Measurements from ENCODE around the gene MAGEB6.
"Not testable (repeated sequence)": the region's sequence is repeated elsewhere in the genome, so short reads cannot be mapped to it uniquely, and the experiment has no call there.

The MAGEB6 gene, protein sequence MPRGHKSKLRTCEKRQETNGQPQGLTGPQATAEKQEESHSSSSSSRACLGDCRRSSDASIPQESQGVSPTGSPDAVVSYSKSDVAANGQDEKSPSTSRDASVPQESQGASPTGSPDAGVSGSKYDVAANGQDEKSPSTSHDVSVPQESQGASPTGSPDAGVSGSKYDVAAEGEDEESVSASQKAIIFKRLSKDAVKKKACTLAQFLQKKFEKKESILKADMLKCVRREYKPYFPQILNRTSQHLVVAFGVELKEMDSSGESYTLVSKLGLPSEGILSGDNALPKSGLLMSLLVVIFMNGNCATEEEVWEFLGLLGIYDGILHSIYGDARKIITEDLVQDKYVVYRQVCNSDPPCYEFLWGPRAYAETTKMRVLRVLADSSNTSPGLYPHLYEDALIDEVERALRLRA

DNA sequence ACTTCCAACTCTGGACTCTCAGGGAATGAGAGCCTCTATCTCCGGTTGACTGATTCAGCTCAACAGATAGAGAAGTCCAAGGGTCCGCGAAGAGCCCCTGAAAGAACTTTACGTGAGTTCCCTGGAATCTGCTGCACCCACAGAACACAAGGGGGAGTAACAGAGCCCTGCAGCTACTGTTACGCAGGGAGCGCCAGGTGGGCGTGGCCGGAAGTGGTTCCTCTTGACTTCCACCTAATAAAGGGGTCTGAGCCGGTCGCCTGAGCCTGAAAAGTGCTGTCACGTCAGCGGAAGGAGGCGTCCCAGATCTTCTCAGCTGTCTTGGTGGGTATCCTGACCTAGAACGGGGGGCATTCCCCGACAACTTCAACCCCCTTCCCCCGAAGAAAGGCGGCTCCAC is at the start of gene MAGEB6:
Gene MAGEB6, plus strand, starts transcription at position 237 of the 400 bp plus-strand sequence. CDS start 1,407 bp downstream, outside the sequence.
- no peak for DNase-seq

GRCh38 chrX:26146024-26146423 is 46.2 kb upstream of the MAGEB6 start:
- no peak for DNase-seq

DNA sequence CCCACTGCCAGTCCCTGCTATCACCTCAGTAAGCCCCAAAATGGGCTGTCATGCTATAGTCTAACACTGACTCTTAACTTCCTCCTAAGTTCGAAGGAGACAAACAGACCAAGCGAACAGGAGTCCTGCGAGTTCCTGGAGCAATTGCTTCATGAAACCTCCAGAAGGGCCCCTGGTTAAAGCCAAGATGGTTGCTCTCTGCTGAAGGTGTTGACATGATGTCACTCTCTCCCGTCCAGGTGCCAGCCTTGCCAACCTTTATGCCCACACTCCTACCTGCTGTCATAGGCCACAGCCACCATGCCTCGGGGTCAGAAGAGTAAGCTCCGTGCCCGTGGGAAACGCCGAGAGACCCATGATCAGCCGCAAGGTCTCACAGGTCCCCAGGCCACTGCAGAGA is 31.9 kb upstream of the MAGEB6 start, which contains the start of gene MAGEB6B:
Gene MAGEB6B, plus strand, starts transcription at position 301 of the 400 bp plus-strand sequence. Its CDS starts 0 bp downstream, at position 301.
- DNase-seq = no peak

GRCh38 chrX:26203561-26203960 is 11.3 kb downstream of the MAGEB6 start:
- DNase-seq = no peak

- not testable (repeated sequence) for DNase-seq
Observed at GRCh38 chrX:26204717-26205116, 12.5 kb downstream of the MAGEB6 start.

DNA sequence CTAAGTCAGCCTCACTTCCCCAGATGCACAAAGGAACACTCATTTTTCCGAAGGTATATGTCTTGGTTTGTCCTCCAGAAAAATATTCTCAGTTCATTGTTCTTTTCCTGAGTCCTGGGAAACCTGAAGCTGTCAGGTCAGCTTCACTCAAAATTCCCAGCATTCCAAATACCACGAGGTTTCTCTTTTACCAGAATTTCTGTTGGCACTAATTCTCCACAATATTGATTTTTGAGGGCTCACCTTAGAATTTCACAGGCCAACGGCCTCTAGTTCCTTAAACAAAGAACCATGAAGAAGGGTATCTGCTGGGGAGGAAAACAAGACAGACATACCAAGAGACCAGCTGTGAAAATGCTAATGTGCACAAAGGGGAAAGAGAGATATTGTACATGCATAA is 15.8 kb downstream of the MAGEB6 start:
- no peak for DNase-seq

DNA sequence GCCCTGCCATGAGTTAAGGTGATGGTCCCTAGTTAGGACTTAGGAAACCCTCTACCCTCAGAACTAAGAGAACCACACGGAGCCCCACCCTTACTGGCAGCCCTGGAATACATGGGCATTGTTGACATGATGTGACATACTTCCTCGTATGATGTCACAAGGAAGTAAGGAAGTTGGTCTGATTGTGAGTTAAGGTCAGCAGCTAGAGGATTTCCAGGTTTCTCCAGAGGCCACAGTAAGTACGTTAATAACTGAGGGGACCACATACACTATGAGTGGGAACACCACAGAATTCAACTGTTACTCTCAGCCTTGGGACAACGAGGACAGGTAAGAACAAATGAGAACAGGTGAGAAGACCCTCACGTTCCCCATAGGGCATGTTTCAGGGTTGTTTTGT is 23.6 kb downstream of the MAGEB6 start, which contains the start of gene MAGEB5:
Gene MAGEB5, plus strand, starts transcription at position 301 of the 400 bp plus-strand sequence. CDS start 1,133 bp downstream, outside the sequence.
- DNase-seq = no peak

DNA sequence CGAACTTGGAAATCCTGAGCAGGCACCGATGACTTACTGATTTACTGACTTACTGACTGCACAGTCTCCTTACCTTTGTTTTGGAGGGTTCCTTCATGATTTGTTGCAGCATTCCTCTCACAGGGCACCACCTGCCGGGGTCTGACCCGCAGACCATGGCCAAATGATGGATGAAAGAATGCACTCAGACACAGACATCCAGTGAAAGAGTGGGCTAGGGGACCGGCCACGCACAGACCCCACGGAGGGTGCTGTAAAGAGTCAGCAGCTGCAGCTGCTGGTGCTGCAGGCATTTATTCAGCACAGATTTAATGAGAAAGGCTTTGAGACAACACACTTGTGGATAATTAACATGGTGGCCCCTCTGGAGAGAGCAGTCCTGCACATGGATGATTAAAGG is 27.1 kb downstream of the MAGEB6 start:
- DNase-seq = no peak

GRCh38 chrX:26234177-26234576 is 41.9 kb downstream of the MAGEB6 start:
- DNase-seq = no peak

Measured in CD4-positive, alpha-beta T cell treated with Interleukin-17A for 1 hour (primary cell).